H1 (cell line): ENCODE data around the gene COL4A2. TPM values are rescaled to one million over a fixed set of nuclear protein-coding genes. Genes with fewer than 3 reads are reported as not detected.

Experiments used
- CTCF ChIA-PET: fragments of 300-600 bp; sonication (Branson Sonifier 250); formaldehyde crosslinking; loops from one replicate; lab custom pipeline; 2021; ENCODE audit not compliant: partially characterized antibody; lab: Charles Lee
- POLR2A ChIA-PET: fragments of 300-600 bp; sonication (Branson Sonifier 250); formaldehyde crosslinking; loops from one replicate; lab custom pipeline; 2021; ENCODE audit warnings: inconsistent platforms; ENCODE audit not compliant: partially characterized antibody; lab: Charles Lee
- DNase-seq, 2 experiments: peaks; one replicate each; pipeline versions ENCODE4 v3.0.0 to v3.0.0-alpha.2; 2010 to 2022; ENCODE audit warnings: low spot score in 2 of 2, low read depth in 1 of 2, mixed read lengths in 1 of 2
- FAIRE-seq: peaks from 2 replicates; lab custom pipeline; 2011; peaks lifted over from hg19 to GRCh38; lab: Jason Lieb, UNC
- H2AFZ ChIP-seq: 2 replicates; pipeline ENCODE4 v1.8.1; 2012; ENCODE audit warnings: low read length, inconsistent platforms
- H2AK5ac ChIP-seq: 2 replicates; pipeline ENCODE4 v1.6.1; 2013; ENCODE audit warnings: low read depth, low read length
- H2BK120ac ChIP-seq: replicated peaks from 2 replicates; pipeline ENCODE3; 2013; ENCODE audit warnings: low read depth, low read length, inconsistent platforms
- H2BK12ac ChIP-seq: 2 replicates; pipeline ENCODE4 v1.6.1; 2013; ENCODE audit warnings: low read depth, low read length
- H2BK15ac ChIP-seq: 2 replicates; pipeline ENCODE4 v1.6.1; 2013; ENCODE audit warnings: low read length
- H2BK20ac ChIP-seq: 2 replicates; pipeline ENCODE4 v1.6.1; 2013; ENCODE audit warnings: low read length
- H2BK5ac ChIP-seq: 2 replicates; pipeline ENCODE4 v1.6.1; 2013; ENCODE audit warnings: low read depth, low read length
- H3K14ac ChIP-seq: 2 replicates; pipeline ENCODE4 v1.6.1; 2013; ENCODE audit warnings: inconsistent platforms; ENCODE audit not compliant: insufficient read length
- H3K18ac ChIP-seq: 2 replicates; pipeline ENCODE4 v1.6.1; 2013; ENCODE audit warnings: low read length; ENCODE audit errors: extremely low read depth
- H3K23ac ChIP-seq: 2 replicates; pipeline ENCODE4 v1.6.1; 2013; ENCODE audit warnings: inconsistent platforms; ENCODE audit not compliant: insufficient read length
- H3K23me2 ChIP-seq: 2 replicates; pipeline ENCODE4 v1.6.1; 2013; ENCODE audit warnings: low read depth, low read length
- H3K27ac ChIP-seq: 2 replicates; pipeline ENCODE4 v1.6.1; 2011; ENCODE audit warnings: low read depth, low read length, inconsistent platforms
- H3K27me3 ChIP-seq, 4 experiments: replicated peaks in 1 of 4; 1 replicate in 1 of 4; 2 replicates in 3 of 4; pipeline versions ENCODE4 v1.6.1 to v1.8.1; 2011 to 2013; ENCODE audit warnings: low read length in 3 of 4, mild to moderate bottlenecking in 3 of 4, inconsistent platforms in 2 of 4, mixed read lengths in 2 of 4, moderate library complexity in 1 of 4; ENCODE audit not compliant: control insufficient read depth in 3 of 4, insufficient read depth in 3 of 4; ENCODE audit errors: extremely low read depth in 1 of 4
- H3K36me3 ChIP-seq, 4 experiments: 2 replicates each; pipeline versions ENCODE4 v1.6.1 to v1.8.1; 2011 to 2013; ENCODE audit warnings: mild to moderate bottlenecking in 4 of 4, low read length in 3 of 4, moderate library complexity in 2 of 4, control low read depth in 1 of 4, inconsistent platforms in 1 of 4; ENCODE audit not compliant: insufficient read depth in 4 of 4, control insufficient read depth in 2 of 4
- H3K4ac ChIP-seq: replicated peaks from 2 replicates; pipeline ENCODE3; 2013; ENCODE audit warnings: low read length, low read depth, mixed read lengths, inconsistent platforms; ENCODE audit not compliant: insufficient read length
- H3K4me1 ChIP-seq, 4 experiments: replicated peaks in 1 of 4; 1 replicate in 1 of 4; 2 replicates in 3 of 4; pipeline versions ENCODE4 v1.6.1 to v1.8.1; 2011 to 2013; ENCODE audit warnings: low read length in 3 of 4, inconsistent platforms in 2 of 4, mixed read lengths in 1 of 4; ENCODE audit not compliant: insufficient read depth in 4 of 4, control insufficient read depth in 3 of 4
- H3K4me2 ChIP-seq, 2 experiments: 2 replicates each; pipeline versions ENCODE4 v1.6.1 to v1.8.1; 2011 to 2013; ENCODE audit warnings: low read depth in 2 of 2, low read length in 2 of 2, control low read depth in 1 of 2, inconsistent platforms in 1 of 2, mild to moderate bottlenecking in 1 of 2; ENCODE audit not compliant: insufficient read depth in 1 of 2
- H3K4me3 ChIP-seq, 4 experiments: fragments of 200-600, 300-600 bp in 1 of 4; sonication (generic), shearing (Covaris generic), sonication (Bioruptor Twin) in 1 of 4; 2 replicates each; pipeline versions ENCODE4 v1.5.1 to v1.8.1; 2011 to 2016; ENCODE audit warnings: low read length in 4 of 4, low read depth in 3 of 4, control low read depth in 2 of 4, inconsistent platforms in 2 of 4, mild to moderate bottlenecking in 2 of 4, mixed read lengths in 1 of 4, moderate library complexity in 1 of 4; ENCODE audit not compliant: insufficient read depth in 2 of 4; ENCODE audit errors: extremely low read depth in 1 of 4
- H3K56ac ChIP-seq: replicated peaks from 2 replicates; pipeline ENCODE3; 2013; ENCODE audit warnings: low read depth, mild to moderate bottlenecking, mixed read lengths, low read length, inconsistent platforms; ENCODE audit not compliant: insufficient read length
- H3K79me1 ChIP-seq: 2 replicates; pipeline ENCODE4 v1.6.1; 2013; ENCODE audit warnings: low read depth, low read length, control low read depth
- H3K79me2 ChIP-seq, 2 experiments: 2 replicates each; pipeline versions ENCODE4 v1.6.1 to v1.8.1; 2012 to 2013; ENCODE audit warnings: low read length in 2 of 2, mild to moderate bottlenecking in 2 of 2, inconsistent platforms in 1 of 2; ENCODE audit not compliant: insufficient read depth in 2 of 2, control insufficient read depth in 1 of 2
- H3K9ac ChIP-seq, 4 experiments: replicated peaks in 1 of 4; 1 replicate in 1 of 4; 2 replicates in 3 of 4; pipeline versions ENCODE4 v1.6.1 to v1.8.1; 2011 to 2013; ENCODE audit warnings: low read depth in 3 of 4, low read length in 3 of 4, control low read depth in 2 of 4, mild to moderate bottlenecking in 2 of 4, moderate library complexity in 2 of 4, inconsistent platforms in 1 of 4; ENCODE audit errors: extremely low read depth in 1 of 4
- H3K9me3 ChIP-seq, 2 experiments: 2 replicates each; pipeline versions ENCODE4 v1.6.1 to v1.8.1; 2012 to 2013; ENCODE audit warnings: mild to moderate bottlenecking in 2 of 2, moderate library complexity in 2 of 2, control low read depth in 1 of 2, inconsistent platforms in 1 of 2, low read depth in 1 of 2, low read length in 1 of 2, mixed read lengths in 1 of 2; ENCODE audit not compliant: insufficient read depth in 2 of 2
- H4K20me1 ChIP-seq, 2 experiments: replicated peaks in 1 of 2; 2 replicates each; pipeline versions ENCODE3 to v1.8.1; 2011 to 2013; ENCODE audit warnings: inconsistent platforms in 2 of 2, low read length in 2 of 2, mild to moderate bottlenecking in 1 of 2; ENCODE audit not compliant: insufficient read depth in 2 of 2, control insufficient read depth in 1 of 2
- H4K5ac ChIP-seq: 2 replicates; pipeline ENCODE4 v1.6.1; 2013; ENCODE audit warnings: low read length, low read depth, mixed read lengths, inconsistent platforms; ENCODE audit not compliant: insufficient read length
- H4K8ac ChIP-seq: 2 replicates; pipeline ENCODE4 v1.8.0; 2013; ENCODE audit warnings: mild to moderate bottlenecking, moderate library complexity, low read length, inconsistent platforms; ENCODE audit not compliant: insufficient read depth; ENCODE audit errors: extremely low read depth
- H4K91ac ChIP-seq: replicated peaks from 2 replicates; pipeline ENCODE3; 2013; ENCODE audit warnings: low read length, mixed read lengths, inconsistent platforms; ENCODE audit not compliant: insufficient read length
- BRCA1 ChIP-seq: IDR thresholded peaks from 2 replicates; pipeline ENCODE4 v1.6.1; 2012; ENCODE audit warnings: low read depth, low read length, improper control_type of control experiment
- CEBPB ChIP-seq: IDR thresholded peaks from 2 replicates; pipeline ENCODE4 v1.6.1; 2012; ENCODE audit warnings: low read depth, low read length
- CHD1 ChIP-seq: IDR thresholded peaks from 2 replicates; pipeline ENCODE4 v1.6.1; 2012; ENCODE audit warnings: low read depth, low read length, improper control_type of control experiment
- CTBP2 ChIP-seq: IDR thresholded peaks from 2 replicates; pipeline ENCODE4 v1.7.0; 2011; ENCODE audit warnings: borderline replicate concordance, mild to moderate bottlenecking, moderate library complexity, mixed read lengths, low read length; ENCODE audit not compliant: insufficient read depth, insufficient read length
- EP300 ChIP-seq, 2 experiments: IDR thresholded peaks; 1 replicate in 1 of 2; 2 replicates in 1 of 2; pipeline ENCODE4 v1.6.1; 2011 to 2012; ENCODE audit warnings: low read depth in 2 of 2, low read length in 2 of 2, mild to moderate bottlenecking in 2 of 2, borderline replicate concordance in 1 of 2, inconsistent platforms in 1 of 2, moderate library complexity in 1 of 2
- MAFK ChIP-seq: IDR thresholded peaks from 2 replicates; pipeline ENCODE4 v1.6.1; 2012; ENCODE audit warnings: low read depth, mild to moderate bottlenecking, improper control_type of control experiment, low read length
- NANOG ChIP-seq: IDR thresholded peaks from 2 replicates; pipeline ENCODE4 v1.6.1; 2011; ENCODE audit warnings: low read length, low read depth, mild to moderate bottlenecking, inconsistent platforms; ENCODE audit not compliant: insufficient read depth, poor library complexity, severe bottlenecking
- NRF1 ChIP-seq: IDR thresholded peaks from 2 replicates; pipeline ENCODE4 v1.6.1; 2011; ENCODE audit warnings: mild to moderate bottlenecking, low read depth, low read length, improper control_type of control experiment
- RBBP5 ChIP-seq: IDR thresholded peaks from 2 replicates; pipeline ENCODE4 v1.7.1; 2012; ENCODE audit warnings: low read depth, mild to moderate bottlenecking, inconsistent platforms, low read length, moderate library complexity, borderline replicate concordance
- SIN3A ChIP-seq, 2 experiments: IDR thresholded peaks in 1 of 2; conservative IDR thresholded peaks in 1 of 2; 2 replicates each; pipeline ENCODE4 v1.6.1; 2011 to 2012; ENCODE audit warnings: low read length in 2 of 2, improper control_type of control experiment in 1 of 2, low read depth in 1 of 2, mild to moderate bottlenecking in 1 of 2
- SIRT6 ChIP-seq: IDR thresholded peaks from one replicate; pipeline ENCODE4 v1.7.1; 2012; ENCODE audit warnings: low read length, inconsistent platforms
- WGBS, 2 experiments: shearing (Covaris generic) in 1 of 2; methylation state at CpG; one replicate each; pipeline versions ENCODE4 v1.1.6 to v1.1.7; 2013 to 2015; ENCODE audit warnings: low lambda C conversion rate in 2 of 2, mixed read lengths in 2 of 2, inconsistent platforms in 1 of 2, low coverage in 1 of 2, missing lambda C conversion rate in 1 of 2; ENCODE audit not compliant: insufficient replicate concordance in 2 of 2, insufficient coverage in 1 of 2, insufficient read length in 1 of 2; ENCODE audit errors: extremely low coverage in 1 of 2, missing lambda C conversion rate in 1 of 2; 5-methylcytosine and 5-hydroxymethylcytosine counted together
- polyA plus RNA-seq, 7 experiments: library from polyadenylated mRNA; depleted of rRNA in 3 of 7; stranded (reverse) in 5 of 7; unstranded in 2 of 7; fragments of >200 nt in 5 of 7; fragments of 200-250 nt in 2 of 7; gene quantifications; 1 replicate in 5 of 7; 2 replicates in 1 of 7; 4 replicates in 1 of 7; pipeline versions ENCODE4 v1.2.1 to v1.2.3, GENCODE V29; 2011 to 2013; ENCODE audit warnings: missing spikeins in 2 of 7, mixed read lengths in 2 of 7
- total RNA-seq: library from RNA; stranded (reverse); fragmentation: NEBNext Ultra II Directional; extraction: Animal tissue kit (Norgen Biotek cat#: 25700); gene quantifications from 2 replicates; pipeline ENCODE4 v1.2.1, GENCODE V29; 2021

The COL4A2 gene
- total and polyA plus RNA-seq, 2 of the 8 experiments (the other 6 are each of a cell fraction or from before 2014, with no cell fraction given) = 80.4 to 87.3 TPM

GRCh38 chr13:110409581-110409992, 102.5 kb downstream of the COL4A2 start:
- Histone ChIP-seq H2AK5ac (no peak overlapping the region), H2BK15ac (no peak overlapping the region), H3K79me2 (no peaks in the 10 kb centered on the region), H4K5ac (no peak overlapping the region), H3K79me1 (peaks cover 4% of the 10 kb centered on the region; the same call in 1 of the 2 replicates), H3K14ac (no peak overlapping the region), H3K56ac (no peak overlapping the region), H2BK12ac (no peak overlapping the region; the same call in 1 of the 2 replicates), H2BK20ac (no peak overlapping the region), H3K27ac (no peak overlapping the region), H3K36me3 (no peaks in the 10 kb centered on the region; a peak in 1 of 8 replicates), H4K8ac (no peak overlapping the region), H3K27me3 (no peaks in the 10 kb centered on the region), H2AFZ (no peak overlapping the region), H3K4me2 (no peak overlapping the region), H3K23me2 (no peaks in the 10 kb centered on the region; the same call in 1 of the 2 replicates), H3K23ac (no peak overlapping the region), H3K4me1 (peaks cover 0 to 6% (median 4%) of the 10 kb centered on the region in 4 experiments; a peak in 3 of 7 replicates), H3K18ac (no peak overlapping the region), H2BK5ac (no peak overlapping the region), H4K20me1 (peaks cover 0 to 2% of the 10 kb centered on the region in 2 experiments), H3K9me3 (no peaks in the 10 kb centered on the region), H4K91ac (no peak overlapping the region), H3K9ac (no peak overlapping the region), H3K4ac (no peak overlapping the region), H2BK120ac (no peak overlapping the region), H3K4me3 (no peak overlapping the region)
- no peak for DNase-seq
- 86% methylated on average over 13 of the region's 13 CpGs; no CpG with 5 or more reads in 1 of the 2 experiments for WGBS, 2 experiments
- no peak for FAIRE-seq
- POLR2A ChIA-PET = no interaction called here
- no peak for TF ChIP-seq SIRT6
- no peak for TF ChIP-seq EP300 (IDR thresholded peaks at IDR 0.05; ENCODE audit: borderline replicate concordance in 1 of 2, low read depth in 2 of 2, low read length in 2 of 2)
- TF ChIP-seq BRCA1 = no peak
- TF ChIP-seq CTBP2 = no peak
- TF ChIP-seq SIN3A (conservative IDR thresholded peaks at IDR 0.05 in 1 of 2, IDR thresholded peaks at IDR 0.05 in 1 of 2; ENCODE audit: low read depth in 1 of 2, low read length in 2 of 2) = no peak
- no peak for TF ChIP-seq CEBPB
- no peak for TF ChIP-seq NRF1
- TF ChIP-seq RBBP5 = no peak
- no peak for TF ChIP-seq MAFK
- no peak for TF ChIP-seq CHD1
- no peak for TF ChIP-seq NANOG
- CTCF ChIA-PET = interaction anchor here (0.6 to 3.9 kb wide), 15 partner anchors 9 to 229 kb away, joined by 3 to 44 read pairs (median 4); no protein-coding TSS in a partner anchor
